B cell (primary cell): ENCODE results near the gene TMEM9. TPM values are rescaled to one million over a fixed set of nuclear protein-coding genes. Genes with fewer than 3 reads are reported as not detected.

ENCODE experiments used
- ATAC-seq: fragments of 200-7000 bp; cut with Tn5 transposase; one replicate; pipeline ENCODE4 v1.10.0; 2021; ENCODE audit warnings: low read depth, mild to moderate bottlenecking, moderate number of reproducible peaks, moderate library complexity
- CTCF ChIA-PET: fragments of 350-600 bp; sonication (Branson Sonifier 250); formaldehyde crosslinking; loops from one replicate; lab custom pipeline; 2021; ENCODE audit warnings: antibody characterized with exemption, inconsistent platforms; lab: Charles Lee
- POLR2A ChIA-PET: fragments of 350-600 bp; sonication (Branson Sonifier 250); formaldehyde crosslinking; loops from one replicate; lab custom pipeline; 2021; ENCODE audit warnings: antibody characterized with exemption; lab: Charles Lee
- DNase-seq: peaks from one replicate; pipeline ENCODE4 v3.0.0; 2013
- H2AFZ ChIP-seq: 2 replicates; pipeline ENCODE4 v1.6.1; 2012; ENCODE audit warnings: mild to moderate bottlenecking, low read depth, low read length; ENCODE audit not compliant: insufficient read depth, poor library complexity, severe bottlenecking
- H3K27ac ChIP-seq, 2 donors: 1 replicate in 1 of 2; 2 replicates in 1 of 2; pipeline ENCODE4 v1.5.1; 2012 to 2013; ENCODE audit warnings: low read length in 2 of 2, mild to moderate bottlenecking in 2 of 2, moderate library complexity in 1 of 2
- H3K27me3 ChIP-seq, 4 experiments: fragments of 200-600 bp in 1 of 4; sonication (generic) in 1 of 4; replicated peaks in 1 of 4; 1 replicate in 2 of 4; 2 replicates in 2 of 4; pipeline versions ENCODE4 v1.6.1 to v1.7.0; 2013 to 2016; ENCODE audit warnings: low read length in 3 of 4, mild to moderate bottlenecking in 2 of 4, mixed read lengths in 1 of 4, moderate library complexity in 1 of 4; ENCODE audit not compliant: insufficient read depth in 4 of 4, control insufficient read depth in 3 of 4; ENCODE audit errors: control extremely low read depth in 1 of 4
- H3K36me3 ChIP-seq, 2 experiments: replicated peaks in 1 of 2; 1 replicate in 1 of 2; 2 replicates in 1 of 2; pipeline versions ENCODE4 v1.6.1 to v1.7.1; 2013; ENCODE audit warnings: low read length in 1 of 2; ENCODE audit not compliant: insufficient read depth in 2 of 2, control insufficient read depth in 1 of 2; ENCODE audit errors: control extremely low read depth in 1 of 2, extremely low read depth in 1 of 2
- H3K4me1 ChIP-seq, 2 donors: fragments of 200-600 bp in 1 of 2; sonication (generic) in 1 of 2; 1 replicate in 1 of 2; 2 replicates in 1 of 2; pipeline versions ENCODE4 v1.5.1 to v1.6.1; 2013 to 2017; ENCODE audit warnings: low read length in 2 of 2; ENCODE audit not compliant: control insufficient read depth in 2 of 2, insufficient read depth in 2 of 2
- H3K4me2 ChIP-seq: replicated peaks from 2 replicates; pipeline ENCODE3; 2012; ENCODE audit warnings: mild to moderate bottlenecking, low read depth, low read length; ENCODE audit not compliant: poor library complexity, severe bottlenecking
- H3K4me3 ChIP-seq, 5 experiments: fragments of 200-600 bp in 1 of 5; sonication (generic) in 1 of 5; 1 replicate in 3 of 5; 2 replicates in 2 of 5; pipeline versions ENCODE4 v1.5.1 to v1.7.0; 2011 to 2016; ENCODE audit warnings: low read length in 4 of 5, mild to moderate bottlenecking in 4 of 5, low read depth in 2 of 5, control low read depth in 1 of 5, moderate library complexity in 1 of 5; ENCODE audit not compliant: insufficient read depth in 1 of 5; ENCODE audit errors: control extremely low read depth in 1 of 5, extremely low read depth in 1 of 5
- H3K79me2 ChIP-seq: fragments of 200-600 bp; sonication (generic); one replicate; pipeline ENCODE4 v1.6.0; 2016; ENCODE audit warnings: low read length; ENCODE audit not compliant: control insufficient read depth, insufficient read depth
- H3K9ac ChIP-seq: fragments of 200-600 bp; sonication (generic); 2 replicates; pipeline ENCODE4 v1.6.1; 2017; ENCODE audit warnings: mild to moderate bottlenecking, low read length, moderate library complexity
- H3K9me3 ChIP-seq, 3 donors: one replicate each; pipeline versions ENCODE4 v1.6.1 to v1.7.1; 2013; ENCODE audit warnings: low read length in 2 of 3; ENCODE audit not compliant: control insufficient read depth in 2 of 3, insufficient read depth in 1 of 3; ENCODE audit errors: control extremely low read depth in 1 of 3
- H4K20me1 ChIP-seq: 2 replicates; pipeline ENCODE4 v1.6.0; 2012; ENCODE audit warnings: mild to moderate bottlenecking, low read length; ENCODE audit not compliant: insufficient read depth, control insufficient read depth, poor library complexity, severe bottlenecking
- H3K27ac Mint-ChIP-seq: one replicate; pipeline ENCODE4 v1.8.0; 2021; ENCODE audit warnings: mixed read lengths
- H3K27me3 Mint-ChIP-seq: one replicate; pipeline ENCODE4 v1.8.0; 2021; ENCODE audit warnings: mixed read lengths
- H3K4me1 Mint-ChIP-seq: one replicate; pipeline ENCODE4 v1.8.0; 2021; ENCODE audit warnings: mixed read lengths
- H3K4me3 Mint-ChIP-seq: one replicate; pipeline ENCODE4 v1.8.0; 2021; ENCODE audit warnings: mixed read lengths
- H3K9me3 Mint-ChIP-seq: one replicate; pipeline ENCODE4 v1.8.0; 2022; ENCODE audit warnings: mixed read lengths; ENCODE audit not compliant: insufficient read depth
- EZH2 ChIP-seq: IDR thresholded peaks from 2 replicates; pipeline ENCODE4 v1.6.1; 2012; ENCODE audit warnings: borderline replicate concordance, low read depth, mild to moderate bottlenecking, moderate library complexity, low read length; ENCODE audit not compliant: insufficient read depth, poor library complexity, severe bottlenecking
- WGBS: methylation state at CpG from one replicate; pipeline ENCODE4 v1.1.5; 2013; ENCODE audit warnings: missing lambda C conversion rate; ENCODE audit not compliant: insufficient coverage; 5-methylcytosine and 5-hydroxymethylcytosine counted together
- intact Hi-C: fragments of 100-400 bp; cut with micrococcal nuclease; formaldehyde crosslinking; loops from one replicate; pipeline ENCODE4 v1.10.0; 2022
- polyA plus RNA-seq: library from polyadenylated mRNA; depleted of rRNA; stranded (reverse); fragments of >200 nt; gene quantifications from 2 replicates; pipeline ENCODE4 v1.2.3, GENCODE V29; 2012
- total RNA-seq, 2 donors: library from RNA; stranded (reverse); fragments of 120-200 nt in 1 of 2; gene quantifications; 1 replicate in 1 of 2; 2 replicates in 1 of 2; pipeline versions ENCODE4 v1.2.3 to v1.2.4, GENCODE V29; 2013 to 2022
- TF ChIP-seq, protein P1 (sequence below): fragments of 200-600 bp; IDR thresholded peaks from one replicate; pipeline ENCODE4 v1.8.0; 2022; ENCODE audit warnings: antibody characterized with exemption, mild to moderate bottlenecking

Gene TMEM9
- total and polyA plus RNA-seq, 2 donors (not counting 1 experiment from before 2014, with no cell fraction given) = 23.6 to 29.2 TPM

DNA sequence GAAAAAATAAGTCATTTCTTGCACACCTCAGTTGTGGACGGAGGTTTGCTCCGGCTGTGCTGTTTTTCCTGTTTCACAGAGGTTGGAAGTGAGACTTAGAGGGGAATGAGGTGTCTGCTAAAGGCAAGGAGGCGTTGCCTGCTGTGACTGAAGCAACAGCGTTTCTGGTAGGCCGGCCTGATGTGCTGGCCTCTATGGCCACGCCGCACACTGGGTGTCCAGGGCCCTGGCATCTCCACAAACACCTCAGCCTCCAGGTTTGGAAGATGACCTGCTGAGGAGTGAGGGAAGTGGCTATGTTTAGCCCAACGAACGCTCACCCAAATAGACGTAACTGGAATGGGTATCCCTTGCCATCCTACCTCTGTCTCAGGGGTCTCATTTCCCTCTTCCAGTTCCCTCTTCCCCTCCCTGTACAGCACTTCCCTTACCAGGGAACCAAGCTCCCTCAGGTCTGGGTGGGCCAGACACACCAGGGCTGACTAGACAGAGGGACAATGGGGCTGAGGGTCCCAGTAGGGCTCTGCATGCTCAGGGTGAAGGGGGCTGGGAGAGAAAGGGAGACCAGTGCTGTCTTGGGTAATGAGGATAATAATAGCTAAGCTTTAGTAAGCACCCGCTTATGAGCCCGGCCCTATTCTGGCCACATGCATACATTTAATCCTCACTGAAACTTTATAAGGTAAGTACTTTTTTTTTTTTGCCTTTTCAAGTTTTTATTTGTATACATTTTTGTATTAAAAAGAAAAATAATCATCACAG, 53.9 kb downstream of the TMEM9 start:
- H3K36me3 ChIP-seq = no peaks in the 10 kb centered on the region
- no peak for DNase-seq
- no peaks in the 10 kb centered on the region for H3K79me2 ChIP-seq
- ATAC-seq = no peak
- intact Hi-C loops = no loop called here
- H3K9me3 ChIP-seq = no peaks in the 10 kb centered on the region
- no peaks in the 10 kb centered on the region for H3K27me3 ChIP-seq
- H3K4me3 Mint-ChIP-seq = no peak overlapping the region
- H3K4me1 Mint-ChIP-seq = no peaks in the 10 kb centered on the region
- no peaks in the 10 kb centered on the region for H3K4me1 ChIP-seq
- CTCF ChIA-PET = interaction anchor here (0.7 kb wide), 1 partner anchor 59 kb away, joined by 5 read pairs; no protein-coding TSS in a partner anchor
- H4K20me1 ChIP-seq = no peaks in the 10 kb centered on the region
- no peak overlapping the region for H3K4me3 ChIP-seq
- TF ChIP-seq, protein P1, sequence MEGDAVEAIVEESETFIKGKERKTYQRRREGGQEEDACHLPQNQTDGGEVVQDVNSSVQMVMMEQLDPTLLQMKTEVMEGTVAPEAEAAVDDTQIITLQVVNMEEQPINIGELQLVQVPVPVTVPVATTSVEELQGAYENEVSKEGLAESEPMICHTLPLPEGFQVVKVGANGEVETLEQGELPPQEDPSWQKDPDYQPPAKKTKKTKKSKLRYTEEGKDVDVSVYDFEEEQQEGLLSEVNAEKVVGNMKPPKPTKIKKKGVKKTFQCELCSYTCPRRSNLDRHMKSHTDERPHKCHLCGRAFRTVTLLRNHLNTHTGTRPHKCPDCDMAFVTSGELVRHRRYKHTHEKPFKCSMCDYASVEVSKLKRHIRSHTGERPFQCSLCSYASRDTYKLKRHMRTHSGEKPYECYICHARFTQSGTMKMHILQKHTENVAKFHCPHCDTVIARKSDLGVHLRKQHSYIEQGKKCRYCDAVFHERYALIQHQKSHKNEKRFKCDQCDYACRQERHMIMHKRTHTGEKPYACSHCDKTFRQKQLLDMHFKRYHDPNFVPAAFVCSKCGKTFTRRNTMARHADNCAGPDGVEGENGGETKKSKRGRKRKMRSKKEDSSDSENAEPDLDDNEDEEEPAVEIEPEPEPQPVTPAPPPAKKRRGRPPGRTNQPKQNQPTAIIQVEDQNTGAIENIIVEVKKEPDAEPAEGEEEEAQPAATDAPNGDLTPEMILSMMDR = no peak
- TF ChIP-seq EZH2 = no peak
- POLR2A ChIA-PET = no interaction called here
- 90% methylated on average over 3 of the region's 12 CpGs for WGBS
- H3K27ac Mint-ChIP-seq = no peak overlapping the region
- H3K9me3 Mint-ChIP-seq = no peaks in the 10 kb centered on the region
- H3K27me3 Mint-ChIP-seq = peaks cover 4% of the 10 kb centered on the region
- no peak overlapping the region for H3K4me2 ChIP-seq
- H3K9ac ChIP-seq = no peak overlapping the region
- H3K27ac ChIP-seq = no peak overlapping the region
- H2AFZ ChIP-seq = no peak overlapping the region

DNA sequence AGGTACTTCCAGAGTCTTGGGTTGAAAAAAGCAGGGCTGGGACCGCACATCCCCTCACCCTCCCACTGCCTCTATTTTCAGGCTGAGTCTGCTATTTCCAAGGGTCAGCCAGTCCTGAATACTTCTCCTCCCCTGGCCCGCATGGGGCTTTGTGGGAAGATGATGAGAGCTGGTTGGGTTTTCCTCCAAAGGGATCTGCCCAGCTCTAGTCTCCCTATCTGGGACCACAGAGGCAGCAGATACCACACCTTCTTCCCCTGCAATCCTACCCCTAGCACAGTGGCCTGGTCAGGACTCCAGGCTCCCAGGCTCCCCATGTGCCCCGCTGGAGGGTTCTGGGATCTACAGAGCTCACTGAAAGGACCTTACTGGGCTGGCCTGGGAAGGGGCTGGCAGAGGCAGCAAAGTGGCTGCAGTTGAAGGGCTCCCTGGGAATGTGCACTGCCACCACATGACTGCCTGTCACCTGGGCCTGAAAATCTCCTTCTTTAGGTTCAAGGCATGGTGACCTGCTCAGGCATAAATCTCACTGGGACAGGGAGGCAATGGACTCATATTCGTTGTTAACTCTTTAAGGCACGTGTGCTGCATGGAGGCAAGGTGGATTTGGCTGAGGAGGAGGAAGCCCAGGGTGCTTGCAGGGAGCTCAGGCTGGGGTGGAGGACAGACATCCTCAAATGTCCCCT, 55.1 kb downstream of the TMEM9 start:
- H4K20me1 ChIP-seq = no peaks in the 10 kb centered on the region
- no peak overlapping the region for H2AFZ ChIP-seq
- WGBS = 57% methylated on average over 3 of the region's 5 CpGs
- H3K36me3 ChIP-seq = no peaks in the 10 kb centered on the region
- Mint-ChIP-seq H3K4me1 (no peaks in the 10 kb centered on the region), H3K4me3 (no peak overlapping the region), H3K9me3 (no peaks in the 10 kb centered on the region), H3K27ac (peak overlapping the region; percentile 16), H3K27me3 (peaks cover 4% of the 10 kb centered on the region)
- no peak for ATAC-seq
- H3K4me3 ChIP-seq = no peak overlapping the region
- H3K4me2 ChIP-seq = no peak overlapping the region
- TF ChIP-seq, protein P1 = no peak
- TF ChIP-seq EZH2 = no peak
- no peak overlapping the region for H3K9ac ChIP-seq
- CTCF ChIA-PET = no interaction called here
- no peak overlapping the region for H3K27ac ChIP-seq
- H3K9me3 ChIP-seq = no peaks in the 10 kb centered on the region
- no peaks in the 10 kb centered on the region for H3K79me2 ChIP-seq
- intact Hi-C loops = no loop called here
- no peaks in the 10 kb centered on the region for H3K27me3 ChIP-seq
- no peaks in the 10 kb centered on the region for H3K4me1 ChIP-seq
- no peak for DNase-seq
- POLR2A ChIA-PET = no interaction called here
